ENCODE measurements around the gene EPHB1. TPM values are rescaled to one million over a fixed set of nuclear protein-coding genes. Genes with fewer than 3 reads are reported as not detected.

EPHB1 gene
- total RNA-seq, 1 experiment from 2014 or later: 2.8 TPM

DNA sequence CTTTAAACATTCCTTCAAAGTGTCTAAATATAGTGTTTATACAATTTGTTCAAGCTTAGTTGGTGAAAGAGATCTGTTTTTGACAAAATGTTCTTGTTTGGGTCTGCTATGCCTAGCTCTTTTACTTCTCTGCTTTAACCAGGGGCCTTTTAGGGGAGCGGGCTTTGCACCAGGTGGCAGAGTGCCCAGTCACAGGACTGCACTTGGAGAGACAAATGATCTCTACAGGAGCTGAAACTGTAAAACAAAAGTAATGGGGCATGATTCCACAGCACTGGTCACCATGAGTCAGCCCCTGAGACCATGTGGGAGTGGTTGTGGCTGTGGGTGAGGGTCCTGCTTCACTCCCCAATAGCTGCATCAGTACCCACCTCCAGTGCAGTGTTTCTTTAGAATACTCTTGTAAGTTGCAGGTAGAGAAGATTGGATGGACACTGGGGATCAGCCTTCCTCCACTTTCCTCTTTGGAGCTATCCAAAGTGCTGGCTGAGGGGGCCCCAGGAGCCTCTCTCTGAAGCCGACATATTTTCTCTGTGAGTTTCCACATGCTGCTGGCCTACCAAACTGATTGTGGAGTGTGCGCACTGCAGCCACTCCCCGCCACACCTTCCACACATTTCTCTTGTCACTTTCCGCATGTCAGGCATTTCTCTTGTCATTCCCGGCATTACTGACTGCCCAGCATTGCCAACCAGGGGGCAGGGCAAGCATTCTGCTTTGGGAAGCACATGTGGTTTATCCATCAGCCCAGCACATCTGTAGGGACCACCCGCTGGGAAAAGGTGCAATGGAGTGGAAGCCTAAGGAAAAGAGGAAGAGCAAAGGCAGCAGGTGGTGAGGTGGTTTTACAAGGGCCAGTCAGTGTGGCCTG, 110.0 kb downstream of the EPHB1 start:
- no peak overlapping the region for H2BK12ac ChIP-seq (ENCODE audit: insufficient read length, low read depth, low read length)
- H3K27me3 Mint-ChIP-seq (ENCODE audit: low read depth): peaks cover 5% of the 10 kb centered on the region
- no peak for DNase-seq
- no peak overlapping the region for H4K8ac ChIP-seq (replicated peaks; ENCODE audit: insufficient read length, low read depth, low read length)
- no peak overlapping the region for H3K23ac ChIP-seq (ENCODE audit: insufficient read length, low read depth, low read length)
- no CpG with 5 or more reads among the region's 7 CpGs for WGBS (ENCODE audit: extremely low coverage, insufficient read length, low lambda C conversion rate)
- no peaks in the 10 kb centered on the region for H3K27me3 ChIP-seq (ENCODE audit: insufficient read depth, low read length)
- no peak overlapping the region for H3K18ac ChIP-seq (ENCODE audit: insufficient read length, low read depth, low read length)
- no peak overlapping the region for H3K4me2 ChIP-seq (ENCODE audit: insufficient read depth, insufficient read length, low read length)
- H3K56ac ChIP-seq (ENCODE audit: insufficient read length, low read depth, low read length): no peak overlapping the region
- H2BK120ac ChIP-seq (ENCODE audit: low read depth, low read length, poor library complexity, severe bottlenecking): no peak overlapping the region
- H2BK5ac ChIP-seq (ENCODE audit: insufficient read length, low read length): no peak overlapping the region
- no peak overlapping the region; the same call in 1 of the 2 replicates for H3K14ac ChIP-seq (ENCODE audit: insufficient read depth, low read length)
- H3K9me3 ChIP-seq (ENCODE audit: control insufficient read depth, low read depth, low read length): no peaks in the 10 kb centered on the region
- H2BK20ac ChIP-seq (ENCODE audit: low read depth, low read length, poor library complexity, severe bottlenecking): no peak overlapping the region
- H3K27ac Mint-ChIP-seq: no peak overlapping the region
- no peak overlapping the region for H4K5ac ChIP-seq (ENCODE audit: insufficient read length, low read depth, low read length)
- no peaks in the 10 kb centered on the region for H3K9me3 Mint-ChIP-seq
- H2AK5ac ChIP-seq (ENCODE audit: insufficient read length, low read length): no peak overlapping the region
- H3K4me1 Mint-ChIP-seq: peaks cover 15 to 26% of the 10 kb centered on the region in 2 experiments
- no peaks in the 10 kb centered on the region for H3K4me1 ChIP-seq (ENCODE audit: insufficient read depth, low read length)
- no peaks in the 10 kb centered on the region for H3K23me2 ChIP-seq (ENCODE audit: insufficient read length, low read depth, low read length, poor library complexity, severe bottlenecking)
- H3K4ac ChIP-seq (ENCODE audit: low read depth, low read length): no peak overlapping the region
- H3K79me1 ChIP-seq (ENCODE audit: insufficient read depth, low read depth, low read length, poor library complexity, severe bottlenecking): no peaks in the 10 kb centered on the region
- H3K27ac ChIP-seq (ENCODE audit: insufficient read length, low read depth, low read length): no peak overlapping the region
- no peak overlapping the region for H3K4me3 Mint-ChIP-seq
- no peak overlapping the region for H2BK15ac ChIP-seq (ENCODE audit: low read depth, low read length)
- H3K36me3 Mint-ChIP-seq (ENCODE audit: insufficient read depth in 1 of 3, low read depth in 3 of 3): no peaks in the 10 kb centered on the region
- H3K9ac ChIP-seq (ENCODE audit: extremely low read depth, insufficient read length, low read length): no peak overlapping the region
- TF ChIP-seq, protein P1, sequence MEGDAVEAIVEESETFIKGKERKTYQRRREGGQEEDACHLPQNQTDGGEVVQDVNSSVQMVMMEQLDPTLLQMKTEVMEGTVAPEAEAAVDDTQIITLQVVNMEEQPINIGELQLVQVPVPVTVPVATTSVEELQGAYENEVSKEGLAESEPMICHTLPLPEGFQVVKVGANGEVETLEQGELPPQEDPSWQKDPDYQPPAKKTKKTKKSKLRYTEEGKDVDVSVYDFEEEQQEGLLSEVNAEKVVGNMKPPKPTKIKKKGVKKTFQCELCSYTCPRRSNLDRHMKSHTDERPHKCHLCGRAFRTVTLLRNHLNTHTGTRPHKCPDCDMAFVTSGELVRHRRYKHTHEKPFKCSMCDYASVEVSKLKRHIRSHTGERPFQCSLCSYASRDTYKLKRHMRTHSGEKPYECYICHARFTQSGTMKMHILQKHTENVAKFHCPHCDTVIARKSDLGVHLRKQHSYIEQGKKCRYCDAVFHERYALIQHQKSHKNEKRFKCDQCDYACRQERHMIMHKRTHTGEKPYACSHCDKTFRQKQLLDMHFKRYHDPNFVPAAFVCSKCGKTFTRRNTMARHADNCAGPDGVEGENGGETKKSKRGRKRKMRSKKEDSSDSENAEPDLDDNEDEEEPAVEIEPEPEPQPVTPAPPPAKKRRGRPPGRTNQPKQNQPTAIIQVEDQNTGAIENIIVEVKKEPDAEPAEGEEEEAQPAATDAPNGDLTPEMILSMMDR (conservative IDR thresholded peaks at IDR 0.05): no peak
- no peaks in the 10 kb centered on the region for H3K79me2 ChIP-seq (ENCODE audit: insufficient read depth, low read length)
- H2AFZ ChIP-seq (ENCODE audit: low read length): no peak overlapping the region
- H3T11ph ChIP-seq (ENCODE audit: low read length): no peak overlapping the region
- no peak overlapping the region for H4K91ac ChIP-seq (ENCODE audit: insufficient read length, low read depth, low read length)
- no peaks in the 10 kb centered on the region for H4K20me1 ChIP-seq (ENCODE audit: control insufficient read depth, insufficient read depth, insufficient read length)

Data from H9 (cell line).